ENCODE data around the gene HMG20B.

HMG20B gene

DNA sequence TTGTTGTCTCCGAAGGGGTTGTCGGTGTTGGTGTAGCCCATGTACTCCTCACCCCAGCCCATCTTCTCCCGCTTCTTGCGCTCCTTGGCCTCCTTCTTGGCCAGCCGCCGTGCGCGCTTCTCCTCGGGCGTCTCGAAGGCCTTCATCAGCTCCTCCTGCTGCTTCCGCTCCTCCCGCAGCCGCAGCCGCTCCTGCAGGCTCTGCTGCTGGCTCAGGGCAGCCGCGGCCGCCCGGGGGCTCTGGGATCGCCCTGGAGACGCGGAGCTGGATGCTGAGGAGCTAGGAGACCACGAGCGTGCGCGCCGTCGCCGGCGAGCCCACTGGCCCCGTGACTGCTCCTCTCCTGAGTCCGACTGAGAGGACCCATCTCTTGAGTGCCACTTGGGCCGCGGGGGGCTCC, 51.0 kb downstream of the HMG20B start:
- H3K27ac Mint-ChIP-seq: no peak overlapping the region
- peaks cover 42% of the 10 kb centered on the region for H3K4me1 Mint-ChIP-seq
- no peaks in the 10 kb centered on the region for H3K27me3 Mint-ChIP-seq
- ATAC-seq: no peak
- no peaks in the 10 kb centered on the region for H3K9me3 Mint-ChIP-seq
- H3K36me3 Mint-ChIP-seq: peaks cover 31% of the 10 kb centered on the region
- no peak overlapping the region for H3K4me3 Mint-ChIP-seq

DNA sequence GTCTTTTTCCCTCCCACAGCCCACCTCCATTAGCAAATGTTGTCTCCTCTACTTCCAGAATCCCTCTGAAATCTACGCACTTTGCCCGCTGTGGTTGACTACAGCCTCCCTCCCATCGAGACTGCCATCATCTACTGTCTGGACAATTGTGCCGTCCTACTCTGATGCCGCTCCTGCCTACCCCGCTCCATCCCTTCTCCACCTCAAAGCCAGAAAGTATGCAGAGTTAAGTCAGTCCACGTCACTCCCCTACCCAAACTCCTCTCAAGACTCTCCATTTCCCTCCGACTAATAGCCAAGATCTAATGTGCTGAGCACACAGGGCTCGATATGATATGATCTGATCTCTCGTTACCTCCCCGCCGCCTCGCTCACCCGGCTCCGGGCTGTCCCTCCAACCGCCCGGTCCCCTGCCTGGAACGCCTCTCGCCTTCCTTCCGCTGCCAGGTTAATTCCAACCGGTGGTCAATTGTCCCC, 53.3 kb downstream of the HMG20B start:
- ATAC-seq: peak; percentile 0
- H3K36me3 Mint-ChIP-seq: peaks cover 27% of the 10 kb centered on the region

DNA sequence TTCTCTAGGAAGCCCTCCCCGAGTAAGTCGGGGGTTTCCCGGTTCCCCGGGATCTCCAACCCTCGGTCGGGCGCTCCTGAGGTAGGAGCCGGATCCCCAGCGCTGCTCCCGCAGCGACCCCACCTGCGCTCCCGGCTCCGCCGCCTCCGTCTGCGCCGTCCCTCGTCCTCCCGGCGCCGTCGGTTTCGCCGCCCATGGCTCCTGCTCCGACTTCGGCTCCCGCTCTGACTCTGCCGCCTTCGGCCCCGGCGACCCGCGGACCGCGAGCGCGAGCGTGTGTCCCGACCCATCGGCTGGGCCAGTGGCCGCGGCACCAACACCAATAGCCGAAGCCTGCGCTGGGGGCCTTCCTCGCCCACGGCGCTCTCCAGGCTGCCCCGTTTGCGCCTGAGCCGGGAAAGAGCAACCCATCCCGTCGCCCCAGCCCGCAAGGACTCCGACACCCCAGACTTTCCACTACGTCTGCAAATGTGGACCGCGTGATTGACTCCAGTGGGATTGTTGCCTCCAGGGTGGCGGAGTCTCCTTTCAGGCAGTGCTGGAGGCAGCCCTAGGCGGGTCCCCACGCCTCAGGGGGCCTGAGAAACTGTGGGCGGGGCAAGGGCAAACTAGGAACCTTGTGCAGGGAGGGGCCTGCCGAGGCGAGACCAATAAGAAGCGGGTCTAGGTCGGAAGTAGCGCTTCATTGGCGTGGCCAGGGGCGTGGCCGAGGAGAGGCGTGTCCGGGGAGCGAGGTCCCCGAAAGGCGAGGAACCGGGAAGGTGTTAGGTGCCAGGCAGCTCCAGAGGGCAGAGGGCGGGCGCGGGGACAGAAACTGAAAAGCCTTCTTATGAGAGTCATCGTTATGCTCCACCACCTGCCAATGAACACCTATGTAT, 54.0 kb downstream of the HMG20B start, which contains the start of gene CACTIN:
Gene CACTIN (minus strand): TSS at position 318 of the 878 bp plus-strand sequence. CDS start 28 bp downstream, at position 290.
- H3K36me3 Mint-ChIP-seq: peaks cover 21% of the 10 kb centered on the region
- H3K4me3 Mint-ChIP-seq: peak within 1 kb of the TSS; percentile 93
- H3K9me3 Mint-ChIP-seq: no peaks in the 10 kb centered on the region

More for the DNA sequence above, 53.3 kb downstream of the HMG20B start:
- Mint-ChIP-seq H3K27me3 (no peaks in the 10 kb centered on the region), H3K4me1 (peaks cover 34% of the 10 kb centered on the region), H3K9me3 (no peaks in the 10 kb centered on the region), H3K4me3 (peak overlapping the region; percentile 93), H3K27ac (peak overlapping the region; percentile 93)

DNA sequence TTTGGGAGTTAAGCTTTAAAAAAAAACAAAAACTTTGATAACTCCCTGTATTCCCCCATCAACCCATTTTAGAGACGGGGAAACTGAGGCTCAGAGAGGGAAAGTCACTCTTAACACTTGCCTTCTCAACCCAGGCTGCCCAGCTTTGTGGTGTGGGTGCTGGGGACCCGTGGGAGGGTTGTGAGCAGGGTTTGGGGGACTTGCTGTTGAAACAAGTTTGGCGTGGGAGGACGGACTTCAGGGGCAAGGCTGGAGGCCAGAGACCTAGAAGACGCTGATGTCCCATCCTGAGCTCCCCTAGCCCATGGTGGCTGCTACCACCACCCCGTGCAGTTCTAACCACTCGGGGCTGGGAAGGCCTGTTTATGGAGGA, 54.6 kb downstream of the HMG20B start:
- Mint-ChIP-seq H3K4me3 (peak overlapping the region; percentile 93), H3K4me1 (peaks cover 32% of the 10 kb centered on the region), H3K36me3 (peaks cover 16% of the 10 kb centered on the region), H3K27me3 (no peaks in the 10 kb centered on the region), H3K27ac (peak overlapping the region; percentile 93), H3K9me3 (no peaks in the 10 kb centered on the region)
- no peak for ATAC-seq

More for the DNA sequence above, 54.0 kb downstream of the HMG20B start, which contains the start of gene CACTIN:
- Mint-ChIP-seq H3K27me3 (no peaks in the 10 kb centered on the region), H3K27ac (peak within 1 kb of the TSS; percentile 93), H3K4me1 (peaks cover 34% of the 10 kb centered on the region)
- peak; percentile 98 for ATAC-seq

Data from stimulated activated memory B cell treated with anti-CD40 and anti-IgM and Interleukin-4, amounts not matched to agents 10 μg/mL and 1 μg/mL and 100 μg/mL, for 72 hours (primary cell).